Fibroblast of pulmonary artery (primary cell): ENCODE data around the gene BNIP1.

Source experiments
- DNase-seq: peaks from one replicate; pipeline ENCODE4 v3.0.0-alpha.2; 2010; ENCODE audit warnings: low read depth
- H3K4me3 ChIP-seq: replicated peaks from 2 replicates; pipeline ENCODE4 v1.5.1; 2011; ENCODE audit warnings: low read depth, mild to moderate bottlenecking, control low read depth, low read length, moderate library complexity
- CTCF ChIP-seq: IDR thresholded peaks from 2 replicates; pipeline ENCODE4 v1.5.1; 2011; ENCODE audit warnings: mild to moderate bottlenecking, control low read depth, low read length, inconsistent platforms; ENCODE audit errors: missing control alignments

BNIP1 gene

GRCh38 chr5:173197375-173197891, 53.1 kb downstream of the BNIP1 start:
- no peak overlapping the region for H3K4me3 ChIP-seq
- TF ChIP-seq CTCF = no peak
- no peak for DNase-seq

GRCh38 chr5:173198049-173198448, 53.7 kb downstream of the BNIP1 start:
- no peak for DNase-seq
- TF ChIP-seq CTCF = no peak
- no peak overlapping the region for H3K4me3 ChIP-seq

- no peak overlapping the region for H3K4me3 ChIP-seq
- no peak for TF ChIP-seq CTCF
- no peak for DNase-seq
Measured at GRCh38 chr5:173200356-173200755, 56.0 kb downstream of the BNIP1 start.

- no peak overlapping the region for H3K4me3 ChIP-seq
- no peak for TF ChIP-seq CTCF
- DNase-seq = peak; percentile 63
Measured at GRCh38 chr5:173201636-173202265, 57.4 kb downstream of the BNIP1 start.

- H3K4me3 ChIP-seq = no peak overlapping the region
- DNase-seq = no peak
- no peak for TF ChIP-seq CTCF
Measured at GRCh38 chr5:173202266-173202875, 58.0 kb downstream of the BNIP1 start.

- peak; percentile 55 for DNase-seq
- TF ChIP-seq CTCF = peak; percentile 75
- H3K4me3 ChIP-seq = no peak overlapping the region
Measured at GRCh38 chr5:173204185-173204979, 60.1 kb downstream of the BNIP1 start.
